HUDEP-2 (cell line): ENCODE results near the gene PIGK.

Experiments used
- DNase-seq, 76 experiments: peaks; one replicate each; lab custom pipeline; 2025; ENCODE audit not compliant: unreplicated experiment in 76 of 76; lab: John Stamatoyannopoulos, UW

Gene PIGK

DNA sequence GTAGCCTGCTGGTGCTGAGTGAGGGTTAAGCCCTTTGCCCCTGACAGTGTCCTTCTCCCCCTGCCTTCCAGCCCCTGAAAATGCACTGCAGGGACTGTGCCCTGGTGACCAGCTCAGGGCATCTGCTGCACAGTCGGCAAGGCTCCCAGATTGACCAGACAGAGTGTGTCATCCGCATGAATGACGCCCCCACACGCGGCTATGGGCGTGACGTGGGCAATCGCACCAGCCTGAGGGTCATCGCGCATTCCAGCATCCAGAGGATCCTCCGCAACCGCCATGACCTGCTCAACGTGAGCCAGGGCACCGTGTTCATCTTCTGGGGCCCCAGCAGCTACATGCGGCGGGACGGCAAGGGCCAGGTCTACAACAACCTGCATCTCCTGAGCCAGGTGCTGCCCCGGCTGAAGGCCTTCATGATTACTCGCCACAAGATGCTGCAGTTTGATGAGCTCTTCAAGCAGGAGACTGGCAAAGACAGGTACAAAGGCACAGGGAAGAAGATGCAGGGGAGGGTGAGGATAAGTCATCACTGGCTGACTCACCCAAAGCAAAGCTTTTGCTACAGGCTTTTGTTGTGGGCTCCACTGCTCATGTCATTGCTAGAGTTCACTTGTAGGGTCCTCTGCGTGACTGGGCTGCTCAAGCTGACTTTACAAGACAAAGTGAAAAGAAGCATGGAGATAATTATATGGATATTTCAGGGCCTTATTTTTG is 174.9 kb downstream of the PIGK start:
- no peak for DNase-seq

- DNase-seq, result no peak
Measured at GRCh38 chr1:77040826-77041225, 178.4 kb downstream of the PIGK start.

GRCh38 chr1:77039739-77040138 is 179.5 kb downstream of the PIGK start:
- DNase-seq, result no peak

GRCh38 chr1:77039111-77039510 is 180.1 kb downstream of the PIGK start:
- DNase-seq, result no peak
